Tibial artery (tissue), 4 donors: ENCODE data around the gene WDR81.

ENCODE experiments used
- DNase-seq, 2 donors: peaks; one replicate each; pipeline ENCODE4 v3.0.0-alpha.2; 2019
- H3K27ac ChIP-seq, 2 donors: fragments of 200-600 bp; sonication (generic) in 1 of 2; 1 replicate in 1 of 2; 2 replicates in 1 of 2; pipeline ENCODE4 v1.5.1; 2018 to 2019; ENCODE audit warnings: mild to moderate bottlenecking in 1 of 2
- H3K27me3 ChIP-seq, 2 donors: fragments of 200-600 bp; sonication (generic) in 1 of 2; one replicate each; pipeline versions ENCODE4 v1.5.1 to v1.6.0; 2016 to 2019
- H3K36me3 ChIP-seq, 3 donors: fragments of 200-600 bp; sonication (generic) in 2 of 3; one replicate each; pipeline ENCODE4 v1.5.1; 2016 to 2019; ENCODE audit warnings: mild to moderate bottlenecking in 2 of 3
- H3K4me1 ChIP-seq, 4 donors: fragments of 200-600 bp; sonication (generic) in 2 of 4; 1 replicate in 3 of 4; 2 replicates in 1 of 4; pipeline ENCODE4 v1.5.1; 2016 to 2019
- H3K4me3 ChIP-seq, 2 donors: fragments of 200-600 bp; sonication (generic) in 1 of 2; 1 replicate in 1 of 2; 2 replicates in 1 of 2; pipeline ENCODE4 v1.5.1; 2018 to 2019; ENCODE audit warnings: mild to moderate bottlenecking in 2 of 2
- H3K9me3 ChIP-seq, 3 donors: fragments of 200-600 bp; sonication (generic) in 1 of 3; one replicate each; pipeline ENCODE4 v1.5.1; 2016 to 2019
- intact Hi-C: fragments of 100-400 bp; cut with DNase I; formaldehyde crosslinking; loops from one replicate; pipeline ENCODE4 v1.15.0; 2023; ENCODE audit warnings: low total_unique reads
- TF ChIP-seq, protein P1 (sequence below), 2 experiments: fragments of 200-600 bp in 1 of 2; fragments of 450-650 bp in 1 of 2; IDR thresholded peaks; one replicate each; pipeline ENCODE4 v1.5.1; 2017 to 2019; ENCODE audit warnings: antibody characterized with exemption in 2 of 2, mild to moderate bottlenecking in 1 of 2, moderate library complexity in 1 of 2

The WDR81 gene

GRCh38 chr17:1714427-1714979, 10.0 kb upstream of the WDR81 start:
- H3K27me3 ChIP-seq, result no peaks in the 10 kb centered on the region
- no peaks in the 10 kb centered on the region for H3K9me3 ChIP-seq
- H3K4me1 ChIP-seq, result peaks cover 0 to 57% (median 52%) of the 10 kb centered on the region in 4 donors
- TF ChIP-seq, protein P1, sequence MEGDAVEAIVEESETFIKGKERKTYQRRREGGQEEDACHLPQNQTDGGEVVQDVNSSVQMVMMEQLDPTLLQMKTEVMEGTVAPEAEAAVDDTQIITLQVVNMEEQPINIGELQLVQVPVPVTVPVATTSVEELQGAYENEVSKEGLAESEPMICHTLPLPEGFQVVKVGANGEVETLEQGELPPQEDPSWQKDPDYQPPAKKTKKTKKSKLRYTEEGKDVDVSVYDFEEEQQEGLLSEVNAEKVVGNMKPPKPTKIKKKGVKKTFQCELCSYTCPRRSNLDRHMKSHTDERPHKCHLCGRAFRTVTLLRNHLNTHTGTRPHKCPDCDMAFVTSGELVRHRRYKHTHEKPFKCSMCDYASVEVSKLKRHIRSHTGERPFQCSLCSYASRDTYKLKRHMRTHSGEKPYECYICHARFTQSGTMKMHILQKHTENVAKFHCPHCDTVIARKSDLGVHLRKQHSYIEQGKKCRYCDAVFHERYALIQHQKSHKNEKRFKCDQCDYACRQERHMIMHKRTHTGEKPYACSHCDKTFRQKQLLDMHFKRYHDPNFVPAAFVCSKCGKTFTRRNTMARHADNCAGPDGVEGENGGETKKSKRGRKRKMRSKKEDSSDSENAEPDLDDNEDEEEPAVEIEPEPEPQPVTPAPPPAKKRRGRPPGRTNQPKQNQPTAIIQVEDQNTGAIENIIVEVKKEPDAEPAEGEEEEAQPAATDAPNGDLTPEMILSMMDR (IDR thresholded peaks at IDR 0.05), result no peak
- peak; percentile 99 to 100 for DNase-seq
- intact Hi-C loops, result loop anchor here (5.0 to 10.0 kb wide), 2 partner anchors 42 to 320 kb away; partner anchors contain the start of gene DPH1
- H3K36me3 ChIP-seq, result peaks cover 16 to 29% (median 20%) of the 10 kb centered on the region in 3 donors
- H3K4me3 ChIP-seq, result peak overlapping the region; percentile 92 to 95
- H3K27ac ChIP-seq, result peak overlapping the region; percentile 98 to 100

DNA sequence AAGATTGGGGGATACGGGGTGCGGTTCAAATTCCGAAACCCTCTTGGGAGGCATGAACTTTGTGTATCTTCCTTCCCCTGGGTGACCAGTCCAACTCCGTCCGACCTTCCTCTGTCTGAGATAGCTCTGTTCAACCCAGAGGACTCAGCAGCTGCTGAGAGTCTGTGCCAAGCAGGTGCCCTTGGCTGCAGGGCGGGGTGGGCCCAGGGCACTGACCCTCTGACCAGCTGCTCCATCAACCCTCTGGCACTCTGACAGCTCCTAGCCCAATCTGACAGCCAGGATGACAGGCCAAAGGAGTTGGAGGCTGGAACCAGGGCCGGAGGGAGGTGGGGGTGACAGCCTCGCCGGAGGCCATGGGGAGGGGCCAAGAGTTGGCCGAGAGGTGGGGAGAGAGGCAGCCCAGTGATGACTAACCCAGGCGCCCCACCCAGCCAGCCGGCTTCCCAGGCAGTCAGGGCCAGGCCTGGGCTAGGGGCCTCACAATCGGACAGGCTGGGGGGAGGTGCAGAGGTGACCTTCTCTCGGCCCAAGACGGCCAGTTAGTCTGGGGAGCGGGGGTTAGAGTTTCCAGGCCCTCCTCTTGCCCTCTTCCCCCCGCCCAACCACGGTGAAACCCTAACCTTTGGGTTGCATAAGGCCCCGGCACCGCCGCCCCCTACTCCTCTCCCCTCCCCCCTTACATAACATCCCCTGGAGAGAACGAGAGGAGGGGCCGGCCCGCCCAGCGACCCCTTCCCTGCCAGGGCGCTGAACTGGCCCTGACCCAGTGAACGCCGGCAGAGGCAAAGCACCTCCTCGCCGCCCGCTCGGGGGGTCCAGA, 9.3 kb upstream of the WDR81 start:
- Histone ChIP-seq H3K27me3 (no peaks in the 10 kb centered on the region), H3K36me3 (peaks cover 16 to 29% (median 20%) of the 10 kb centered on the region in 3 donors), H3K9me3 (no peaks in the 10 kb centered on the region), H3K27ac (peak overlapping the region; percentile 98 to 100), H3K4me3 (peak overlapping the region; percentile 92 to 95), H3K4me1 (peaks cover 0 to 53% (median 47%) of the 10 kb centered on the region in 4 donors)
- DNase-seq, result peak; percentile 93 to 97
- intact Hi-C loops, result loop anchor here (5.0 to 10.0 kb wide), 3 partner anchors 43 to 320 kb away; partner anchors contain the start of gene DPH1
- TF ChIP-seq, protein P1 (IDR thresholded peaks at IDR 0.05), result no peak

DNA sequence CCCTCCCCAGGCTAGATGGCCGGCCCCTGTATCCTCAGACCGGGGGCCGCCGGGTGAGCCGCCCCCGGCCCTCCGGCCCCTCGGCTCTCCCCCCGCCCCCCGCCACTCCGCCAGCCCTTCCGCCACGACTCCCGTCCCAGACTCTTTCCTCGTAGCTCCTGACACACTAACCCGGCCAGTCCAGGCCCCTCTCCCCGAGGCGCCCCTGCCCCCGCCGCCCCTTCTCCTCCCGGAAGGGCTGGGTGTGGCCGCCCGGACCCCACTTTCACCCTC, 8.8 kb upstream of the WDR81 start:
- Histone ChIP-seq H3K36me3 (peaks cover 16 to 29% (median 20%) of the 10 kb centered on the region in 3 donors), H3K4me1 (peaks cover 0 to 54% (median 45%) of the 10 kb centered on the region in 4 donors), H3K27me3 (no peaks in the 10 kb centered on the region), H3K27ac (peak overlapping the region; percentile 98 to 100), H3K9me3 (no peaks in the 10 kb centered on the region), H3K4me3 (peak overlapping the region; percentile 92 to 95)
- TF ChIP-seq, protein P1 (IDR thresholded peaks at IDR 0.05), result no peak
- no peak for DNase-seq
- intact Hi-C loops, result loop anchor here (5.0 to 10.0 kb wide), 2 partner anchors 152 to 319 kb away; partner anchors contain the start of gene DPH1

- TF ChIP-seq, protein P1 (IDR thresholded peaks at IDR 0.05), result no peak
- Histone ChIP-seq H3K27me3 (no peaks in the 10 kb centered on the region), H3K4me1 (peaks cover 0 to 54% (median 42%) of the 10 kb centered on the region in 4 donors), H3K27ac (peak overlapping the region; percentile 98 to 100), H3K4me3 (peak overlapping the region; percentile 92 to 95), H3K36me3 (peaks cover 16 to 29% (median 20%) of the 10 kb centered on the region in 3 donors), H3K9me3 (no peaks in the 10 kb centered on the region)
- peak; percentile 99 to 100 for DNase-seq
- intact Hi-C loops, result loop anchor here (5.0 to 10.0 kb wide), 2 partner anchors 151 to 319 kb away; partner anchors contain the start of gene DPH1
These were observed 8.2 kb upstream of the WDR81 start for GRCh38 chr17:1716076-1716911.
